HG03060 (cell line): ENCODE measurements around the gene AIF1.

ENCODE experiments used
- ATAC-seq: cut with Tn5 transposase; IDR thresholded peaks from one replicate; pipeline ENCODE4 v1.9.1; 2021; ENCODE audit warnings: low read depth, moderate number of reproducible peaks; ENCODE audit not compliant: unreplicated experiment

The AIF1 gene

DNA sequence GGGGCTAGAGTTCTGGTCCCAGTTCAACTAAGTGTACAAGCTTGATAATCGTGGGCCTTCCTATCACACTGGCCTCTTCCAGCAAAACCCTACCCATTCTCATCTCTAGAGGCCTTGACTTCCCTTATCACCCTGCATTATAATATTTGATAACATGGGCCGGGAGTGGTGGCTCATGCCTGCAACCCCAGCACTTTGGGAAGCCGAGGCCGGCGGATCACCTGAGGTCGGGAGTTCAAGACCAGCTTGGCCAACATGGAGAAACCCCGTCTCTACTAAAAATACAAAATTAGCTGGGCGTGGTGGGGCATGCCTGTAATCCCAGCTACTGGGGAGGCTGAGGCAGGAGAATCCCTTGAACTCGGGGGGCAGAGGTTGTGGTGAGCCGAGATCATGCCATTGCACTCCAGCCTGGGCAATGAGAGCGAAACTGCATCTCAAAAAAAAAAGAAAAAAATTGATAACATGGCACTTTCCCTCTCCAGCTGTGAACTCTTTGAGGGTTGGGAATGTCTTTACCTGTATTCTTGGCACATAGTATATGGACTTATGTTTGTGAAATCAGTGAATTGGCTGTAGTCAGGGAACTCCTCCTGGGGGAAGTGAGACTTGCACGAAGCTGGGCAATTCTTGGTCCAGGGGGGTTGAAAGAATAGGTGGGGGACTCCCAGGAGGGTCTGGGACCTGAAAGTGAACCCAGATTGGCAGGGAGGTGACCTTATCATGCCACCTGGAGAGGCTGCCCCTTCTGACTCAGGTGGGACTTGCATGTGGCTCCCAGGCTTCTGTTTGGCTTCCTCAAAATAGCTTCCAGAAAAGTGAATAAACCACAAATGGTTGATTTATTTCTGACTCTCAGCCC lies 46.5 kb downstream of the AIF1 start:
- no peak for ATAC-seq

DNA sequence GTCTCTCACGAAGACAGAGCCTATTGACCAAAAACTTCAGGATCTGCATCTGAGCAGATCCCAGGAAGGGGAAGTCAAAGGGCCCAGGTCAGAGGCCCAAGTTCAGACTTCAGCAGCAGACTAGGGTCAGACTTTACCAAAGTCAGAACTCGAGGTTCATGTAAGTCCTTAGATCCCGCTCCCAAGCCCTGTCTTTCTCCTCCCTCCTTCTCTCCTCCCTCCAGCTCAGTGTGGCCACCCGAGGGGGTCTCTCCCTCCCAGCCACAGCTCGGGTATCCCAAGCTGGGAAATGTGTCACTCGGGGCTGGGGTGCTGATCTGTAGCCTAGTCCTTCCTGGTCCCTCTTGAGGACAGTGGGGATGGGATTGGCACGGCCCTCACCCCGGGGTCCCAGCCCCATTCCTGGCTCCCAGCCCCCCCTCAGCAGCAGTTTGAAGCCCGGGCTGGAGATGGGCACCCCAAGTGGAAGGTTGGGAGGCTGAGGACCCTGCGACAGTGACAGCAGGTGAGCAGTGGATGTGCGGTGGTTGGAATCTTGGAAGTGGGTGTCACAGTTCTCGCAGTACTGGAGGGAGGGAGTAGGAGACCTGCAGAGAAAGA lies 47.2 kb downstream of the AIF1 start:
- no peak for ATAC-seq

DNA sequence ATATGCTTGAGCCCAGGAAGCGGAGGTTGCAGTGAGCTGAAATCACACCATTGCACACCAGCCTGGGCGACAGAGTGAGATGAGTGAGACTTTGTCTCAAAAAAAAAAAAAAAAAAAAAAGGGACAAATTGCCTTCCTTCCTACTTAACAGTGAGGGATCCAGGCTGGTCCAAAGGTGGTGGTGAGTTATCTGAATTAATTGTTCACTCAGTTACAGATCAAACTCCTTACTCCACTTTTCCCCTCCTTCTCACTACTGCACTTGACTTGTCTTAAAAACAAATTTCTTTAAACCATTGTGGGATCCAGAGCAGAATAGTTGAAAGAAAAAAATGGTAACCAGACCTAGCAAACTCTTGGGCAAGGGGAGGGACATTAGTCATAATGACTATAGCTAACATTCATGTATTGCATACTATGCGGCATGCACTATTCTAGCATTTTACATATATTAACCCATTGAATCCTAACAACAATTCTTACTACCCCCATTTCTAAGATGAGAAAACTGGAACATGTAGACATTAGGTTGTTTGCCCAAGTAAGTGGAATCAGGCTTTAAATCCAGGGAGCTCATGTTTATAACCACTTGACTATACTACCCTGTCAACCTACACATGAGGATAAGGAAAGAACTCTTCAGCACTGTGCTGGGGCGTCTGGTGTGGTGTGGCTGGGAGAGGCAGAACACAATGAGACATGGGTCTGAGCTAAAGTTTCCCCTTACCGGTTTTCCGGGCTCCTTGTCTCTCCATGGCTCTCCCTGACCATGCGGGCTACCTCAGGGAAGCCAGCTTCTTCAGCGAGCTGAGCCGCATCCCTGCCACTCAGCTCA lies 48.3 kb downstream of the AIF1 start:
- ATAC-seq = no peak

DNA sequence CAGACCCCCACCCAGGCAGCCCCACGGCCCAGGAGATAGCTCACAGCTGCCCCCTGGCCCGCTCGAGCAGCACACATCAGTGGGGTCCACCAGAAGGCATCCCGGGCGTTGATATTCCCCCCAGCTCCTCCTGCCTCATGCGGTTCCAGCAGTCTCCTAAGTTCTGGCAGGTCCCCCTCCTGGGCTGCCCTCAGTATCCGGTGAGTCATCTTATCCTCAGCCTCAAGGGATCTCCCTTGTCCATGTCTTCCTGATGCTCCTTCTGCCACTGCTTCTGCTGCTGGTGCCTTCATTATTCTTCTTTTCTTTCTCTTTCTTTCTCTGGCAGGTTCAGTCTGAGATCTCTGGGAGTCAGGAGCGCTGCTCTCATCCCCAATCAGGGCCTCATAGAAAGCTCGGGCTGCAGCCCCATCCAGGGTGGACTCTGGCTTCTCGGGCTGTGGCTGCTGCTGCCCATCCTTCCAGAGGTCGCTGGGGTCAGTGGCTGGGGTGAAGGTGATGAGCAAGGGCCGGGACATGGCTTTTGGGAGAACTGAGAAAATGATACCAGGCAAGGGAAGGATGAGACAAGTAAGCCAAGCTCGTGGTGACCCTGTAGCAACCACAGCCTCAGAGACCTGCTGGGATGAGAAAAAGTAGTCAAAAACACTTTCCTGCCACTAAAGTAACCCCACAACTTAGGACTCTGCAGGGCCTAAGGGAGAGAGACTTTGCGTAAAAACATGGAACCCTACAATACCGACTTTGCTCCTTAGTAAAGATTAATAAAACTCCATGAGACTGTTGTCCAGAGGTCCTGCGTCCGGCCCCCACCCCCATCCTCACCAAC lies 49.1 kb downstream of the AIF1 start:
- no peak for ATAC-seq

DNA sequence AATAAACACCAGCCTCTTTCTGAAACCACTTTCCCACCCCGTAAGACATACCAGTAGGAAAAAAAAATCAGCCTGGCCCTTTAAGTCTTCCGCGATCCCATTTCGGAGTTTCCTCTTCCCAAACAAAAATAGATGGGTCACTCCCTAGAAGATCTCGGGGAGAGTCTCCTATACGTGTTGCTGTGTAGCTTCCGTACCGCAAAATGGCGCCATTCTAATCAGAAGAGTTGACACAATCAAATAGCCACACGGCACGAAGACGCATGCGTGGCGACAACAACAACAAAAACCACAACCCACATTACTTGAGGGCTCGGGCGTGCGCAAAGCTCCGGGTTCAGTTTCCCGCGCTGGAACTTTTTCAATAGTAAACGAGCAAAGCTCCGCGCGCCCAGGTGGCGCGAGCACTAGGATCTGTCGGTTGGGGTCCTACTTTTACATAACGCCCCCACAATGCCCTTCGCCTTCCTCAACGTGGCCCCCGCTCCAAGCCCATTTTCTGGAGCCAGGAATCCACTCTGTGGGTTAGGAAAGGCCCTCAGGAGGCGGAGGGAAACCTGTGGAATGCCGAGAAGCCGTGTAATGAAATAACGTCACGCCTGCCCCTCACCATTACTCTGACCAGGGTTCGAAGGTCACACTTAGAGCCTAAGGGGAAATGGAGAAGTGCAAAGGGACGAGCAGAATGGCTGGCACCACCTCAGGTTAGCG lies 49.9 kb downstream of the AIF1 start, which contains the start of gene GPANK1:
Gene GPANK1 (minus strand): TSS at position 208 of the 711 bp plus-strand sequence. CDS start 519 bp downstream, outside the sequence.
- peak; percentile 38 for ATAC-seq

DNA sequence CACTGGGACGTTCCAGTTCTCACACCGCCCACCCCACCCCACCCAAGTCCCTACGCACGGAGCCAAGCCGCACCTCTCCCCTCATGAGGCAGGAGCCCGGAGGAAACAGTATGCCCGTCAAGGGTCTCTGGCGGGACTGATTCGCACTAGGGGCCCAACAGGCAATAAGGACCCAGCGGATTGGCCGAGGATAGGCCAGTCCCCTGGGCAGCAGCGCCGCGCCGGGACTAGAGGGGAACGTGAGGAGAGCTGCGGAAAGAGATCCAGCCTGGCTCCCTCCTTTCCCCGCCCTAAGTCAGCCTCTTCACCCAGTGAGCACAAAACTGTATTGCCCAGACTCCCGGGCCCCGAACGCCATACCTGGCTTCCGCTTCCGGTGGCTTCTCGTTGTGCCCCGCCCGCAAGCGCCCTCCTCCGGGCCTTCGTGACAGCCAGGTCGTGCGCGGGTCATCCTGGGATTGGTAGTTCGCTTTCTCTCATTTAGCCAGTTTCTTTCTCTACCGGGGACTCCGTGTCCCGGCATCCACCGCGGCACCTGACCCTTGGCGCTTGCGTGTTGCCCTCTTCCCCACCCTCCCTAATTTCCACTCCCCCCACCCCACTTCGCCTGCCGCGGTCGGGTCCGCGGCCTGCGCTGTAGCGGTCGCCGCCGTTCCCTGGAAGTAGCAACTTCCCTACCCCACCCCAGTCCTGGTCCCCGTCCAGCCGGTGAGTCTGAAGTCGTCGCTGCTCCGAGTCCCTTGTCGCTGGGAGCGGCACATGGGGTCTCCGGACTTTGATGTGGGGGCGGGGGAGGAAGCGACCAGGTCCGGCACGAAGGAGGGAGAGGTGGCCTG lies 50.7 kb downstream of the AIF1 start, which contains the start of gene CSNK2B:
Gene CSNK2B (plus strand): TSS at position 580 of the 836 bp plus-strand sequence. CDS start 752 bp downstream, outside the sequence.
- ATAC-seq = peak; percentile 72

DNA sequence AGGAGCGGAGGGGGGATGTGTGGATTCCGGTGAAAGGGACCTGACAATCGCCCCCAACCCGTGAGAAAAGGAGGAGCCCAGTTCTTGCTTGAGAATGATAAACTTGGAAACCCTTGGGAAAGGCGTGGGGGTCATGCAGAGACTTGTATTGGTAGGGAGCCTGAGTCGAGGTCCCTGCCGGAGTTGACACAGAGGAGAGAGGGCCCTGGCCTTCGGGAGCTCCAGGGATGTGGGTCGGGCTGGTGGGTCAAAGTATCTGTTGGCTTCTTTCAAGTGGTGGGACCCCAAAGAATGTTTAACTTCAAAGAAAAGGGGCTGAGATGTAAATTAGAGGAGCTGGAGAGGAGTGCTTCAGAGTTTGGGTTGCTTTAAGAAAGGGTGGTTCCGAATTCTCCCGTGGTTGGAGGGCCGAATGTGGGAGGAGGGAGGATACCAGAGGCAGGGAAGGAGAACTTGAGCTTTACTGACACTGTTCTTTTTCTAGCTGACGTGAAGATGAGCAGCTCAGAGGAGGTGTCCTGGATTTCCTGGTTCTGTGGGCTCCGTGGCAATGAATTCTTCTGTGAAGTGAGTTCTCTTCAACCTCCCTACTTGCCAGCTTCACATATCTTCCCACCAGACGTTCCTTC lies 51.4 kb downstream of the AIF1 start:
- no peak for ATAC-seq
